Measurements from ENCODE around the gene CNOT8.

GRCh38 chr5:154829589-154830218 is 28.7 kb upstream of the CNOT8 start:
- TF ChIP-seq ZNF121 (CRISPR knock-in tag; conservative IDR thresholded peaks at IDR 0.05): no peak
- TF ChIP-seq ZNF282 (CRISPR knock-in tag; IDR thresholded peaks at IDR 0.05): no peak
- TF ChIP-seq, protein P1, sequence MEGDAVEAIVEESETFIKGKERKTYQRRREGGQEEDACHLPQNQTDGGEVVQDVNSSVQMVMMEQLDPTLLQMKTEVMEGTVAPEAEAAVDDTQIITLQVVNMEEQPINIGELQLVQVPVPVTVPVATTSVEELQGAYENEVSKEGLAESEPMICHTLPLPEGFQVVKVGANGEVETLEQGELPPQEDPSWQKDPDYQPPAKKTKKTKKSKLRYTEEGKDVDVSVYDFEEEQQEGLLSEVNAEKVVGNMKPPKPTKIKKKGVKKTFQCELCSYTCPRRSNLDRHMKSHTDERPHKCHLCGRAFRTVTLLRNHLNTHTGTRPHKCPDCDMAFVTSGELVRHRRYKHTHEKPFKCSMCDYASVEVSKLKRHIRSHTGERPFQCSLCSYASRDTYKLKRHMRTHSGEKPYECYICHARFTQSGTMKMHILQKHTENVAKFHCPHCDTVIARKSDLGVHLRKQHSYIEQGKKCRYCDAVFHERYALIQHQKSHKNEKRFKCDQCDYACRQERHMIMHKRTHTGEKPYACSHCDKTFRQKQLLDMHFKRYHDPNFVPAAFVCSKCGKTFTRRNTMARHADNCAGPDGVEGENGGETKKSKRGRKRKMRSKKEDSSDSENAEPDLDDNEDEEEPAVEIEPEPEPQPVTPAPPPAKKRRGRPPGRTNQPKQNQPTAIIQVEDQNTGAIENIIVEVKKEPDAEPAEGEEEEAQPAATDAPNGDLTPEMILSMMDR (IDR thresholded peaks at IDR 0.05 in 2 of 3, conservative IDR thresholded peaks at IDR 0.05 in 1 of 3; ENCODE audit: insufficient read depth in 2 of 3, low read depth in 1 of 3, low read length in 3 of 3): no peak
- TF ChIP-seq ZNF79 (CRISPR knock-in tag; IDR thresholded peaks at IDR 0.05; ENCODE audit: low read depth): no peak
- TF ChIP-seq AFF4 (CRISPR knock-in tag; IDR thresholded peaks at IDR 0.05): no peak
